ENCODE measurements around the gene MYH11. TPM values are rescaled to one million over a fixed set of nuclear protein-coding genes. Genes with fewer than 3 reads are reported as not detected.
"Not testable (repeated sequence)": the region's sequence is repeated elsewhere in the genome, so short reads cannot be mapped to it uniquely, and the experiment has no call there.

Gene MYH11
- total and polyA plus RNA-seq, 2 donors = 1.1 to 26.6 TPM

DNA sequence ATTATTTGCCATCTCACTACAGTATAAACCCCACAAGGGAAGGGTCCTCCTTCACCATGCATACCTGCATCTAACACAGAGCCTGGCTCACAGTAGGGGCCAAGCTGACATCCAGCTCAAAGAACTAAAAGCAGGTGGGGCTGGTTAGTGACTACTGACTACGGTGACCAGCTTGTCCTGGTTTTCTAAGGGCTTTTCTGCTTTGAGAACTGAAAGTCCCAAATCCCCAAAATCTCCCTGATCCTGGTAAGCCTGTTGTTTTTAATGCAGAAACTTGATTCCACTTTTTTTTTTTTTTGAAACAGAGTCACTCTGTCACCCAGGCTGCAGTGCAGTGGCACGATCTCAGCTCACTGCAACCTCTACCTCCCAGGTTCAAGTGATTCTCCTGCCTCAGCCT lies 117.4 kb downstream of the MYH11 start:
- peaks cover 0 to 6% of the 10 kb centered on the region in 2 donors for H3K36me3 ChIP-seq (ENCODE audit: control insufficient read depth in 2 of 2, insufficient read depth in 2 of 2, low read length in 1 of 2)

DNA sequence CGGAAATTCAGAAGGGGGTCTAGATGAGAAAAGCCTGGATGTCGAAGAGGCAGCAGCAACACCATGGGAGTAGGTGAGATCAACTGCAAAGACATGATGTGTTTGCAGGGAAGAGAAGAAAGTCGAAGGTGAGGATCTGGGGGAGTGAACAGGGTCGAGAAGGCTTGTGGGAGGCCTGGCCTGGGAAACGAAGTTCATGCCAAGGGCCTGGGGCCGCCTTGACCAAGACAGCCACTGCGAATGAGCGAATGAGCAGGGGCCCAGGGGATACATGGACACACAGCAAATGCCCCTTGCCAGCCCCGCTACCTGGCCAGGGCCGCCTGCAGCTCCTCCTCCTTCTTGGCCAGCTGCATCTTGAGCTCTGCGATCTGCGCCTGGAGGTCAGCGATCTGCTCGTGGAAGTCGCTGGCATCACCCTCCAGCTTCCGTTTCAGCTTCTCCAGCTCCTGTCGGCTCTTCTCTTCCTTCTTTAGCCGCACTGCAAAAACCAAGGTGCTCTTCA lies 119.6 kb downstream of the MYH11 start:
- H3K27me3 ChIP-seq (ENCODE audit: control insufficient read depth in 2 of 2, insufficient read depth in 1 of 2, low read length in 1 of 2) = no peaks in the 10 kb centered on the region
- no peak overlapping the region for H3K27ac ChIP-seq (ENCODE audit: low read depth in 1 of 2, low read length in 1 of 2)
- no peak for DNase-seq (ENCODE audit: low read depth in 6 of 9, low spot score in 9 of 9)
- peaks cover 0 to 6% of the 10 kb centered on the region in 2 donors for H3K36me3 ChIP-seq (ENCODE audit: control insufficient read depth in 2 of 2, insufficient read depth in 2 of 2, low read length in 1 of 2)
- 91% methylated on average over 18 of the region's 18 CpGs for WGBS
- H3K4me3 ChIP-seq (ENCODE audit: low read length in 2 of 2) = no peak overlapping the region
- H3K4me1 ChIP-seq (ENCODE audit: control insufficient read depth in 2 of 2, insufficient read depth in 2 of 2, low read length in 2 of 2) = no peaks in the 10 kb centered on the region
- peaks cover 0 to 5% of the 10 kb centered on the region in 2 donors for H3K9me3 ChIP-seq (ENCODE audit: control insufficient read depth in 2 of 2, insufficient read depth in 1 of 2, low read length in 1 of 2)

More for the DNA sequence above, 117.4 kb downstream of the MYH11 start:
- Histone ChIP-seq H3K4me1 (ENCODE audit: control insufficient read depth in 2 of 2, insufficient read depth in 2 of 2, low read length in 2 of 2) (no peaks in the 10 kb centered on the region), H3K27me3 (ENCODE audit: control insufficient read depth in 2 of 2, insufficient read depth in 1 of 2, low read length in 1 of 2) (no peaks in the 10 kb centered on the region), H3K27ac (ENCODE audit: low read depth in 1 of 2, low read length in 1 of 2) (no peak overlapping the region), H3K4me3 (ENCODE audit: low read length in 2 of 2) (no peak overlapping the region), H3K9me3 (ENCODE audit: control insufficient read depth in 2 of 2, insufficient read depth in 1 of 2, low read length in 1 of 2) (peaks cover 0 to 5% of the 10 kb centered on the region in 2 donors)
- WGBS = 98% methylated on average over 2 of the region's 2 CpGs
- DNase-seq (ENCODE audit: low read depth in 6 of 9, low spot score in 9 of 9) = no peak

DNA sequence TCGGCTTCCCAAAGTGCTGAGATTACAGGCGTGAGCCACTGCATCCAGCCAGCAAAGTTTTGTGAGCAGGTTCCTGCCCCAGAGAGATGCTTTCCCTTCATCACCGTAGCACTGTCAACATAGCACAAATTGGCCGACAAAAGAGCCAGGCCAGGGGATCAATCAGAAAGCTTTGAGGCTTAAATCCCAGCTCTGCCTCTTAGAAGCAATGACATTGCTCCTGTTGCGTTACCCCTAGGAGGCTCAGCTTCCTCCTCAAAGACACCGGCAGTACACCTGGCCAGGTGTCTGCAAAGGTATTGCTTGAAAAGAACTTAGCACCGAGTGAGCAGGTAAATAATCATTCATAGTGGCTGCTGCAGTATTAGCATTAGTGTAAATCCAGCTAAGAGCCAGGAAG lies 120.3 kb downstream of the MYH11 start:
- Histone ChIP-seq H3K9me3 (ENCODE audit: control insufficient read depth in 2 of 2, insufficient read depth in 1 of 2, low read length in 1 of 2) (peaks cover 0 to 5% of the 10 kb centered on the region in 2 donors), H3K36me3 (ENCODE audit: control insufficient read depth in 2 of 2, insufficient read depth in 2 of 2, low read length in 1 of 2) (peaks cover 0 to 5% of the 10 kb centered on the region in 2 donors), H3K4me1 (ENCODE audit: control insufficient read depth in 2 of 2, insufficient read depth in 2 of 2, low read length in 2 of 2) (no peaks in the 10 kb centered on the region), H3K27ac (ENCODE audit: low read depth in 1 of 2, low read length in 1 of 2) (no peak overlapping the region), H3K4me3 (ENCODE audit: low read length in 2 of 2) (no peak overlapping the region), H3K27me3 (ENCODE audit: control insufficient read depth in 2 of 2, insufficient read depth in 1 of 2, low read length in 1 of 2) (no peaks in the 10 kb centered on the region)
- no peak for DNase-seq (ENCODE audit: low read depth in 6 of 9, low spot score in 9 of 9)
- WGBS = 97% methylated on average over 7 of the region's 7 CpGs

DNA sequence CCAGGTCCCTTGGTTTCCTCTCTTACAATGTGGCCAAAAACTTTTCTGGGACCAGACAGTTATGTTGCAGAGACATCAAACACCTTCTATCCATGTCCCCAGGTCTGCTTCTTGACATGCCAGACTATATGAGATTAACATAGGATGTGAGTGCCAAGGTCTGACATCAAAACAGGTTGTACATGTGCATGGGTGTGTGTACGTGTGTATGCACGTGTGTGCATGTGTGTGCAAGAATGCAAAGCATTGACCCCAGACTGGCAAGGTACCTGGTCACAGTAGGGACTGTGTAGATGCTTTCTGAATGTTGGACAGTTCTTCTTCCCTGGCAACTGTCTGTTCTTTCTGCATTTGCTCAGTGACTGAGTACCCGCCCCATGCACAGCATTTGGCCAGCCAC lies 121.2 kb downstream of the MYH11 start:
- H3K4me1 ChIP-seq (ENCODE audit: control insufficient read depth in 2 of 2, insufficient read depth in 2 of 2, low read length in 2 of 2) = no peaks in the 10 kb centered on the region
- no peak overlapping the region for H3K4me3 ChIP-seq (ENCODE audit: low read length in 2 of 2)
- no peaks in the 10 kb centered on the region for H3K27me3 ChIP-seq (ENCODE audit: control insufficient read depth in 2 of 2, insufficient read depth in 1 of 2, low read length in 1 of 2)
- H3K9me3 ChIP-seq (ENCODE audit: control insufficient read depth in 2 of 2, insufficient read depth in 1 of 2, low read length in 1 of 2) = peaks cover 0 to under 1% of the 10 kb centered on the region in 2 donors
- DNase-seq (ENCODE audit: low read depth in 6 of 9, low spot score in 9 of 9) = no peak
- H3K27ac ChIP-seq (ENCODE audit: low read depth in 1 of 2, low read length in 1 of 2) = no peak overlapping the region
- over 99% methylated on average over 3 of the region's 3 CpGs for WGBS
- H3K36me3 ChIP-seq (ENCODE audit: control insufficient read depth in 2 of 2, insufficient read depth in 2 of 2, low read length in 1 of 2) = no peaks in the 10 kb centered on the region

DNA sequence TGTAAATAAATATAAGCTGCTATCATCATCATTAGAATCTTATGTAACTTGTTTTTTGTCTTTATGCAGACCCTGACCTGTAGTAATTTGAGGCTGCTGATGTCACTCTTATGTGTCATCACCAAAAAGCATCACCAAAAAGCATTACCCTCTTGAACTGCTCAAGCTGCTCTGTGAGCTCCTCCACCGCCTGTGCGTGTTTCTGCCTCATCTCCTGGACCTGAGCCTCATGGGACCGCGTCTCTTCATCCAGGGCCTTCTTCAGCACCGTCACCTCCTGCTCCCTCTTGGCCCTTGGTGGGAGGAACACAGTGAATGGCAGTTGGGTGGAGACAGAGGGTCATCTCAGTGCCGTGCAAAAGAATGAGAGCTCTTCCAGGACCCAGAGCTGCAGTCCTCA lies 124.4 kb downstream of the MYH11 start:
- H3K36me3 ChIP-seq (ENCODE audit: control insufficient read depth in 2 of 2, insufficient read depth in 2 of 2, low read length in 1 of 2) = no peaks in the 10 kb centered on the region
- H3K9me3 ChIP-seq (ENCODE audit: control insufficient read depth in 2 of 2, insufficient read depth in 1 of 2, low read length in 1 of 2) = no peaks in the 10 kb centered on the region
- WGBS = 97% methylated on average over 6 of the region's 6 CpGs
- DNase-seq (ENCODE audit: low read depth in 6 of 9, low spot score in 9 of 9) = no peak
- H3K4me1 ChIP-seq (ENCODE audit: control insufficient read depth in 2 of 2, insufficient read depth in 2 of 2, low read length in 2 of 2) = no peaks in the 10 kb centered on the region
- no peak overlapping the region for H3K27ac ChIP-seq (ENCODE audit: low read depth in 1 of 2, low read length in 1 of 2)
- no peak overlapping the region for H3K4me3 ChIP-seq (ENCODE audit: low read length in 2 of 2)
- H3K27me3 ChIP-seq (ENCODE audit: control insufficient read depth in 2 of 2, insufficient read depth in 1 of 2, low read length in 1 of 2) = no peaks in the 10 kb centered on the region

DNA sequence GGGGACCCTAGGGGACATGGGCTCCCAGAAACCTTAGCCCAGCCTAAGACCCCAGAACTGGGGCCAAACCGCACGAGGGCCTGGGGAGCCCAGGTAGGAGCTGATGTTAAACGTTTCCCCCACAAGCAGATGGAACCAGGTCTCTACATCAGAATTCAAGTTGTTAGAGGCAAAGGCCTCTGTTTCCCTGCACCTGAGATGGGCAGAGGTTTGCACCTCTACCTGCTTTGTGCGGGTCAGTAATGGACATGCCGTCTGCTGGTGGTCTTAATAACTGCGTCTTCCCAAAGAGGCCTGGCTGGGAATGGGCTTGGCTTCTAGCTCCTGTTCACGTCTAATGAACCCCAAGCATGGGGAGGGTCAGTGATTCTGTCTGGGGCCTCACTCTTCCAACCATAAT lies 127.7 kb downstream of the MYH11 start:
- Histone ChIP-seq H3K4me3 (ENCODE audit: low read length in 2 of 2) (no peak overlapping the region), H3K27me3 (ENCODE audit: control insufficient read depth in 2 of 2, insufficient read depth in 1 of 2, low read length in 1 of 2) (no peaks in the 10 kb centered on the region), H3K9me3 (ENCODE audit: control insufficient read depth in 2 of 2, insufficient read depth in 1 of 2, low read length in 1 of 2) (no peaks in the 10 kb centered on the region), H3K4me1 (ENCODE audit: control insufficient read depth in 2 of 2, insufficient read depth in 2 of 2, low read length in 2 of 2) (no peaks in the 10 kb centered on the region), H3K27ac (ENCODE audit: low read depth in 1 of 2, low read length in 1 of 2) (no peak overlapping the region), H3K36me3 (ENCODE audit: control insufficient read depth in 2 of 2, insufficient read depth in 2 of 2, low read length in 1 of 2) (peaks cover 9 to 28% of the 10 kb centered on the region in 2 donors)
- 97% methylated on average over 7 of the region's 7 CpGs for WGBS
- DNase-seq (ENCODE audit: low read depth in 6 of 9, low spot score in 9 of 9) = no peak

DNA sequence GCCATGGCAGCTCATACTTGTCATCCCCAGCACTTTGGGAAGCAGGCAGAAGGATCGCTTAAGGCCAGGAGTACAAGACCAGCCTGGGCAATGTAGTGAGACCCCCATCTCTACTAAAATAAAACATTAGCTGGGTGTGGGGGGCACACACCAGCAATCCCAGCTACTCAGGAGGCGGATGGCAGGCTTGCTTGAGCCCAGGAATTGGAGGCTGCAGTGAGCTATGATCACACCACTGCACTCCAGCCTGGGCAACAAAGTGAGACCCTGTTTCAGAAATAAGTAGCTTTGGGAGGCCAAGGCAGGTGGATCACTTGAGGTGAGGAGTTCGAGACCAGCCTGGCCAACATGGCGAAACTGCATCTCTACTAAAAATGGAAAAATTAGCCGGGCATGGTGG lies 129.1 kb downstream of the MYH11 start:
- WGBS = over 99% methylated on average over 5 of the region's 5 CpGs
- H3K27me3 ChIP-seq (ENCODE audit: control insufficient read depth in 2 of 2, insufficient read depth in 1 of 2, low read length in 1 of 2); H3K4me1 ChIP-seq (ENCODE audit: control insufficient read depth in 2 of 2, insufficient read depth in 2 of 2, low read length in 2 of 2); H3K27ac ChIP-seq (ENCODE audit: low read depth in 1 of 2, low read length in 1 of 2); DNase-seq (ENCODE audit: low read depth in 6 of 9, low spot score in 9 of 9); H3K4me3 ChIP-seq (ENCODE audit: low read length in 2 of 2); H3K9me3 ChIP-seq (ENCODE audit: control insufficient read depth in 2 of 2, insufficient read depth in 1 of 2, low read length in 1 of 2): not testable (repeated sequence)
- peaks cover 9 to 36% of the 10 kb centered on the region in 2 donors for H3K36me3 ChIP-seq (ENCODE audit: control insufficient read depth in 2 of 2, insufficient read depth in 2 of 2, low read length in 1 of 2)

DNA sequence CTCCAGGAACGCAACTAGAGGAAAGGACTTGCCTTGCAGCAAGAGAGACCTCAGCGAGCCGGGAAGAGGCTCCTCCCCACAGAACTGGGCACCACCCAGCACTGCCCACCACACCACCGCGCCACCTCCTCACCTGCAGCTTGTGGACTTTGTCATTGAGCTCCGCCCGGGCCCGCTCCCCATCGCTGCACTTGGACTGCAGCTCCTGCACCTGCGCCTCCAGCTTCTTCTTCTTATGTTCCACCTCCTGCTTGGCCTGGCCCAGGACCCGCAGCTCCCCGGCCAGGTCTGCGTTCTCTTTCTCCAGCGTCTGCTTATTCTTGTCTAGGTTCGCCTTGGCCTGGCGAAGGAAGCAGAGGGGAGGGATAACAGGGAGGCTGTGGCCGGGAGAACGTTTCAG lies 130.1 kb downstream of the MYH11 start:
- no peak for DNase-seq (ENCODE audit: low read depth in 6 of 9, low spot score in 9 of 9)
- no peaks in the 10 kb centered on the region for H3K27me3 ChIP-seq (ENCODE audit: control insufficient read depth in 2 of 2, insufficient read depth in 1 of 2, low read length in 1 of 2)
- WGBS = 95% methylated on average over 18 of the region's 18 CpGs
- H3K9me3 ChIP-seq (ENCODE audit: control insufficient read depth in 2 of 2, insufficient read depth in 1 of 2, low read length in 1 of 2) = no peaks in the 10 kb centered on the region
- no peak overlapping the region for H3K27ac ChIP-seq (ENCODE audit: low read depth in 1 of 2, low read length in 1 of 2)
- H3K4me3 ChIP-seq (ENCODE audit: low read length in 2 of 2) = no peak overlapping the region
- H3K36me3 ChIP-seq (ENCODE audit: control insufficient read depth in 2 of 2, insufficient read depth in 2 of 2, low read length in 1 of 2) = peaks cover 9 to 42% of the 10 kb centered on the region in 2 donors
- no peaks in the 10 kb centered on the region for H3K4me1 ChIP-seq (ENCODE audit: control insufficient read depth in 2 of 2, insufficient read depth in 2 of 2, low read length in 2 of 2)

DNA sequence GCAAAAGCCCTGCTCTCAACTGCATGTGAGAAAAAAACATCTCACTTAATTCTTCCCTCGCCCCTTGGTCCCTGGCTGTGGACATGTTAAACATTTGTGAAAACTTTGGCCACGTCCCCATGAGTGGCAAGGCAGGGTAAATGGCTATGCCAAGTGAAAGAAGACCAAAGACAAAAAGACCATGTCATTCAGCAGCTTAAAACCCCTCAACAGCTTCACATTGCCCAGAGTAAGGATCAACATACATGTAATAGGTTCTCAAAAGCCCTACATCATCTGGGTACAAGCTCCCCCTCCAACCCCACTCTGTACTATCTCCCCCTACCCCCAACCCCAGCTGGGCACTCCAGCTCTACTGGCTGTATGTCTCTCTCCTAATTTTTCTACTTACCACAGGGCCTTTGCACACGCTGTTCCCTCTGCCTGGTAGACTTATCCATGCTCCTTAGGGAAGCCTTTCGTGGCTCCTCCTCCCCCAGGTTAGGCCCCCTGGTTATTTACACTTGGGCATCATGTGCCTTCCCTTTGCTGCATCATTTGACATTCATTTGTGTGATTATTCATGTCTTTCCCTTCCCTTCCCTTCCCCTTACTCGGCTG lies 131.1 kb downstream of the MYH11 start:
- Histone ChIP-seq H3K27ac (ENCODE audit: low read depth in 1 of 2, low read length in 1 of 2) (no peak overlapping the region), H3K4me3 (ENCODE audit: low read length in 2 of 2) (no peak overlapping the region), H3K27me3 (ENCODE audit: control insufficient read depth in 2 of 2, insufficient read depth in 1 of 2, low read length in 1 of 2) (no peaks in the 10 kb centered on the region), H3K36me3 (ENCODE audit: control insufficient read depth in 2 of 2, insufficient read depth in 2 of 2, low read length in 1 of 2) (peaks cover 12 to 45% of the 10 kb centered on the region in 2 donors), H3K4me1 (ENCODE audit: control insufficient read depth in 2 of 2, insufficient read depth in 2 of 2, low read length in 2 of 2) (no peaks in the 10 kb centered on the region), H3K9me3 (ENCODE audit: control insufficient read depth in 2 of 2, insufficient read depth in 1 of 2, low read length in 1 of 2) (no peaks in the 10 kb centered on the region)
- 97% methylated on average over 5 of the region's 5 CpGs for WGBS
- DNase-seq (ENCODE audit: low read depth in 6 of 9, low spot score in 9 of 9) = no peak

Data from thymus (tissue), 11 donors.